Neuron (in vitro differentiated cells): ENCODE measurements around the gene RGS7.
"Not testable (repeated sequence)": the region's sequence is repeated elsewhere in the genome, so short reads cannot be mapped to it uniquely, and the experiment has no call there.

Source experiments
- H2AFZ ChIP-seq: one replicate; pipeline ENCODE4 v1.6.1; 2013; ENCODE audit warnings: low read depth, mild to moderate bottlenecking, inconsistent platforms, low read length, moderate library complexity
- H3K27me3 ChIP-seq: one replicate; pipeline ENCODE4 v1.6.1; 2013; ENCODE audit warnings: low read length; ENCODE audit not compliant: insufficient read depth
- H3K36me3 ChIP-seq: one replicate; pipeline ENCODE4 v1.6.1; 2013; ENCODE audit warnings: low read length; ENCODE audit not compliant: insufficient read depth
- H3K4me1 ChIP-seq: one replicate; pipeline ENCODE4 v1.6.1; 2013; ENCODE audit warnings: low read length; ENCODE audit not compliant: insufficient read depth
- H3K4me3 ChIP-seq: 2 replicates; pipeline ENCODE4 v1.5.1; 2013; ENCODE audit warnings: mild to moderate bottlenecking, low read length, moderate library complexity
- H3K9me3 ChIP-seq: one replicate; pipeline ENCODE4 v1.6.1; 2013; ENCODE audit warnings: low read length

RGS7 gene

GRCh38 chr1:240909701-240910457, 447.1 kb downstream of the RGS7 start:
- Histone ChIP-seq H3K36me3 (no peaks in the 10 kb centered on the region), H3K4me3 (no peak overlapping the region), H3K9me3 (no peaks in the 10 kb centered on the region), H3K27me3 (no peaks in the 10 kb centered on the region), H2AFZ (no peak overlapping the region), H3K4me1 (no peaks in the 10 kb centered on the region)

- no peak overlapping the region for H3K4me3 ChIP-seq
- H3K9me3 ChIP-seq, result no peaks in the 10 kb centered on the region
- H2AFZ ChIP-seq, result no peak overlapping the region
- no peaks in the 10 kb centered on the region for H3K27me3 ChIP-seq
- H3K4me1 ChIP-seq, result no peaks in the 10 kb centered on the region
- H3K36me3 ChIP-seq, result no peaks in the 10 kb centered on the region
Observed at GRCh38 chr1:240906477-240906876, 450.5 kb downstream of the RGS7 start.

GRCh38 chr1:240905225-240905765, 451.7 kb downstream of the RGS7 start:
- H3K36me3 ChIP-seq, result no peaks in the 10 kb centered on the region

GRCh38 chr1:240895424-240895823, 461.6 kb downstream of the RGS7 start:
- H3K9me3 ChIP-seq, H2AFZ ChIP-seq, H3K36me3 ChIP-seq, H3K4me3 ChIP-seq, H3K27me3 ChIP-seq, H3K4me1 ChIP-seq: not testable (repeated sequence)

More at GRCh38 chr1:240905225-240905765, 451.7 kb downstream of the RGS7 start:
- Histone ChIP-seq H3K4me1 (no peaks in the 10 kb centered on the region), H3K9me3 (no peaks in the 10 kb centered on the region), H3K27me3 (no peaks in the 10 kb centered on the region), H3K4me3 (no peak overlapping the region), H2AFZ (no peak overlapping the region)

- H3K27me3 ChIP-seq, result no peaks in the 10 kb centered on the region
- no peak overlapping the region for H3K4me3 ChIP-seq
- no peak overlapping the region for H2AFZ ChIP-seq
- no peaks in the 10 kb centered on the region for H3K9me3 ChIP-seq
- H3K4me1 ChIP-seq, result no peaks in the 10 kb centered on the region
- no peaks in the 10 kb centered on the region for H3K36me3 ChIP-seq
Observed at GRCh38 chr1:240888787-240889048, 468.3 kb downstream of the RGS7 start.

GRCh38 chr1:240888039-240888786, 468.8 kb downstream of the RGS7 start:
- H3K36me3 ChIP-seq, result no peaks in the 10 kb centered on the region
- H3K4me1 ChIP-seq, result no peaks in the 10 kb centered on the region
- no peaks in the 10 kb centered on the region for H3K9me3 ChIP-seq
- no peak overlapping the region for H2AFZ ChIP-seq
- no peaks in the 10 kb centered on the region for H3K27me3 ChIP-seq
- H3K4me3 ChIP-seq, result no peak overlapping the region

GRCh38 chr1:240883490-240883889, 473.5 kb downstream of the RGS7 start:
- Histone ChIP-seq H3K9me3 (no peaks in the 10 kb centered on the region), H2AFZ (no peak overlapping the region), H3K27me3 (no peaks in the 10 kb centered on the region), H3K36me3 (no peaks in the 10 kb centered on the region), H3K4me3 (no peak overlapping the region), H3K4me1 (no peaks in the 10 kb centered on the region)

GRCh38 chr1:240882656-240883308, 474.2 kb downstream of the RGS7 start:
- H3K9me3 ChIP-seq, H3K27me3 ChIP-seq, H3K36me3 ChIP-seq, H3K4me3 ChIP-seq, H2AFZ ChIP-seq, H3K4me1 ChIP-seq: not testable (repeated sequence)

- no peak overlapping the region for H2AFZ ChIP-seq
- no peaks in the 10 kb centered on the region for H3K36me3 ChIP-seq
- no peaks in the 10 kb centered on the region for H3K9me3 ChIP-seq
- H3K4me1 ChIP-seq, result no peaks in the 10 kb centered on the region
- no peaks in the 10 kb centered on the region for H3K27me3 ChIP-seq
- no peak overlapping the region for H3K4me3 ChIP-seq
Observed at GRCh38 chr1:240878631-240879030, 478.4 kb downstream of the RGS7 start.

- Histone ChIP-seq H3K36me3 (no peaks in the 10 kb centered on the region), H3K4me1 (no peaks in the 10 kb centered on the region), H2AFZ (no peak overlapping the region), H3K9me3 (no peaks in the 10 kb centered on the region), H3K27me3 (no peaks in the 10 kb centered on the region), H3K4me3 (no peak overlapping the region)
Observed at GRCh38 chr1:240877605-240878004, 479.4 kb downstream of the RGS7 start.

- Histone ChIP-seq H2AFZ (no peak overlapping the region), H3K36me3 (no peaks in the 10 kb centered on the region), H3K4me1 (no peaks in the 10 kb centered on the region), H3K4me3 (no peak overlapping the region), H3K27me3 (no peaks in the 10 kb centered on the region), H3K9me3 (no peaks in the 10 kb centered on the region)
Observed at GRCh38 chr1:240876071-240876470, 480.9 kb downstream of the RGS7 start.

GRCh38 chr1:240869071-240869470, 487.9 kb downstream of the RGS7 start:
- no peaks in the 10 kb centered on the region for H3K4me1 ChIP-seq
- H3K36me3 ChIP-seq, result no peaks in the 10 kb centered on the region
- H3K4me3 ChIP-seq, result no peak overlapping the region
- no peak overlapping the region for H2AFZ ChIP-seq
- no peaks in the 10 kb centered on the region for H3K27me3 ChIP-seq
- H3K9me3 ChIP-seq, result no peaks in the 10 kb centered on the region

GRCh38 chr1:240866724-240867123, 490.3 kb downstream of the RGS7 start:
- Histone ChIP-seq H3K27me3 (no peaks in the 10 kb centered on the region), H3K36me3 (no peaks in the 10 kb centered on the region), H3K9me3 (no peaks in the 10 kb centered on the region), H3K4me3 (no peak overlapping the region), H2AFZ (no peak overlapping the region), H3K4me1 (no peaks in the 10 kb centered on the region)
